ENCODE measurements around the gene C4B. TPM values are rescaled to one million over a fixed set of nuclear protein-coding genes. Genes with fewer than 3 reads are reported as not detected.

C4B gene
- total RNA-seq, 1 experiment from 2014 or later = 8.8 TPM

DNA sequence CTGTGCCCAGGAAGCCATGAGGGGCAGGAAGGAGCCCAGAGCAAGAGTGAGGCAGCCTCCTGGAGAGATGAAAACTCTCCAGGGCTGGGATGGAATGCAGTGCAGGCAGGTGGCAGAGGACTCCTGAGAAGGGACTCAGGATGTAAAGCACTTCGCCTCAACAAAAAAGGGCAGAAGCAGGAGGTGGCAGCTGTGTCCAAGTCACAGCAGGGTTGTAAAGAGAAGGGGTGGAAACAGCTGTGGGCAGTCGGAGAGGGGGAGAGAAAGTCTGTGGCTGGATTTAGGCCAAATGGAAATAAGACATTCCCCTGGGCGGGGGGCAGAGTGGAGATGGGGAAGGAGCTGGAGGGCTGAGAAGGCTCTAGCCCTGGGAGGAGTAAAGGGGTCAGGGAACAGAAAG is 58.5 kb downstream of the C4B start:
- intact Hi-C loops (cut with micrococcal nuclease; ENCODE audit: unreplicated experiment) (no loop called here), in situ Hi-C loops (cut with HindIII; ENCODE audit: low pct_unique_long_range_greater_than_20kb, low sequenced_read_pairs) (no loop called here)
- Histone ChIP-seq H3K9me3 (ENCODE audit: control insufficient read depth, insufficient read depth, low read depth, low read length) (no peaks in the 10 kb centered on the region), H3K27me3 (ENCODE audit: control insufficient read depth, insufficient read depth, low read length) (no peaks in the 10 kb centered on the region), H3K4me1 (ENCODE audit: control insufficient read depth, insufficient read depth, low read length) (no peaks in the 10 kb centered on the region), H3K36me3 (ENCODE audit: control insufficient read depth, insufficient read depth, low read length) (no peaks in the 10 kb centered on the region), H3K4me3 (ENCODE audit: low read depth in 2 of 2, low read length in 2 of 2) (no peak overlapping the region), H3K27ac (ENCODE audit: low read length) (no peak overlapping the region)
- ChIA-PET POLR2A (no interaction called here), CTCF (interaction anchor here (0.6 kb wide), 1 partner anchor 30 kb away, joined by 5 read pairs; no protein-coding TSS in a partner anchor)
- no peak for DNase-seq (ENCODE audit: low read depth, low spot score)
- TF ChIP-seq CTCF (IDR thresholded peaks at IDR 0.05) = no peak
- TF ChIP-seq SIN3A (IDR thresholded peaks at IDR 0.05; ENCODE audit: borderline replicate concordance, insufficient read depth, low read depth, low read length) = no peak
- no peak for TF ChIP-seq TCF7L2 (IDR thresholded peaks at IDR 0.05; ENCODE audit: low read depth, low read length)
- TF ChIP-seq REST (IDR thresholded peaks at IDR 0.05; ENCODE audit: insufficient read depth in 1 of 2, low read depth in 2 of 2, low read length in 1 of 2) = no peak
- TF ChIP-seq POLR2AphosphoS5 (IDR thresholded peaks at IDR 0.05; ENCODE audit: low read depth, low read length) = no peak
- BruUV-seq (replicated peaks) = no TSS peak
- no peak for ATAC-seq

DNA sequence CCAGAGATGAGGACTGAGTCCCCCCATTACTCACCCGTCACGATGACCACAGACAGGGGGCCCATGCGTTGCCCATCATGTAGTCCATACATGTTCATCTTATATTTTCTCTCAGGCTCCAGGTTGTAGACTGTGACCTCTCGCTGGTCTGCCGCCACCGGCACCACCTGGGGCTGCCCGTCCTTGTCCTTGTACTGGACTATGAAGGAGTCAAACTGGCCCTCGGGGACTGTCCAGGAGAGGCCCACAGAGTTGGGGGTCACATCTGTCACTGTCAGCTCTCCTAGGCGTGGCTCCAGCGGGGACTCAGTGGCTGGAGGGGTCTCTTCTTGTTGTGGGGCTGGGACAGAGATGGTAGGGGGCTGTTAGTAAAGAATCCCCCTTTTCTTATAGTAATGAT is 59.0 kb downstream of the C4B start:
- Histone ChIP-seq H3K4me1 (ENCODE audit: control insufficient read depth, insufficient read depth, low read length) (no peaks in the 10 kb centered on the region), H3K4me3 (ENCODE audit: low read depth in 2 of 2, low read length in 2 of 2) (no peak overlapping the region), H3K9me3 (ENCODE audit: control insufficient read depth, insufficient read depth, low read depth, low read length) (no peaks in the 10 kb centered on the region), H3K36me3 (ENCODE audit: control insufficient read depth, insufficient read depth, low read length) (no peaks in the 10 kb centered on the region), H3K27me3 (ENCODE audit: control insufficient read depth, insufficient read depth, low read length) (no peaks in the 10 kb centered on the region), H3K27ac (ENCODE audit: low read length) (no peak overlapping the region)
- TF ChIP-seq POLR2AphosphoS5 (IDR thresholded peaks at IDR 0.05; ENCODE audit: low read depth, low read length) = no peak
- TF ChIP-seq CTCF (IDR thresholded peaks at IDR 0.05) = no peak
- no peak for TF ChIP-seq TCF7L2 (IDR thresholded peaks at IDR 0.05; ENCODE audit: low read depth, low read length)
- no peak for TF ChIP-seq REST (IDR thresholded peaks at IDR 0.05; ENCODE audit: insufficient read depth in 1 of 2, low read depth in 2 of 2, low read length in 1 of 2)
- no peak for TF ChIP-seq SIN3A (IDR thresholded peaks at IDR 0.05; ENCODE audit: borderline replicate concordance, insufficient read depth, low read depth, low read length)
- no peak for ATAC-seq
- no peak for DNase-seq (ENCODE audit: low read depth, low spot score)
- no TSS peak for BruUV-seq (replicated peaks)
- in situ Hi-C loops (cut with HindIII; ENCODE audit: low pct_unique_long_range_greater_than_20kb, low sequenced_read_pairs) (no loop called here), intact Hi-C loops (cut with micrococcal nuclease; ENCODE audit: unreplicated experiment) (no loop called here)
- ChIA-PET CTCF (interaction anchor here (0.6 kb wide), 1 partner anchor 29 kb away, joined by 5 read pairs; no protein-coding TSS in a partner anchor), POLR2A (no interaction called here)
